DLD1 (cell line): ENCODE data around the gene KIF5B.
"Not testable (repeated sequence)": the region's sequence is repeated elsewhere in the genome, so short reads cannot be mapped to it uniquely, and the experiment has no call there.

Experiments used
- in situ Hi-C: cut with HindIII; loops from 2 replicates; pipeline ENCODE4 v1.10.0; 2017; ENCODE audit warnings: low sequenced_read_pairs

Gene KIF5B

DNA sequence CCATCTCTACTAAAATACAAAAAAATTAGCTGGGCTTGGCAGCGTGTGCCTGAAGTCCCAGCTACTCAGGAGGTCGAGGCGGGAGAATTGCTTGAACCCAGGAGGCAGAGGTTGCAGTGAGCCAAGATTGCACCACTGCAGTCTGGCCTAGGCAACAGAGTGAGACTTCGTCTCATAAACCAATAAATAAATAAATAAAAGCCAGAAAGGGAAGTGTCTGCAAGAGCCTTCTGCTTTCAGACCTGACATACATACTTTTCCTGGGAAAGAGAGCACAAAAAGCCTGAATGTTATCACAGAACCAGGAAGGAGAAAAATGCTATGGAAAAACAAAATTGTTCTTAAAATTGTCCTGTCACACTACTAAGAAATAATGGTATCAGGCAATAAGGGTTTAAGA, 4.1 kb upstream of the KIF5B start:
- in situ Hi-C loops = no loop called here

GRCh38 chr10:32059472-32059871, 3.2 kb upstream of the KIF5B start:
- in situ Hi-C loops = no loop called here

- in situ Hi-C loops = no loop called here
Observed at GRCh38 chr10:32057036-32057372, 779 bp upstream of the KIF5B start.

DNA sequence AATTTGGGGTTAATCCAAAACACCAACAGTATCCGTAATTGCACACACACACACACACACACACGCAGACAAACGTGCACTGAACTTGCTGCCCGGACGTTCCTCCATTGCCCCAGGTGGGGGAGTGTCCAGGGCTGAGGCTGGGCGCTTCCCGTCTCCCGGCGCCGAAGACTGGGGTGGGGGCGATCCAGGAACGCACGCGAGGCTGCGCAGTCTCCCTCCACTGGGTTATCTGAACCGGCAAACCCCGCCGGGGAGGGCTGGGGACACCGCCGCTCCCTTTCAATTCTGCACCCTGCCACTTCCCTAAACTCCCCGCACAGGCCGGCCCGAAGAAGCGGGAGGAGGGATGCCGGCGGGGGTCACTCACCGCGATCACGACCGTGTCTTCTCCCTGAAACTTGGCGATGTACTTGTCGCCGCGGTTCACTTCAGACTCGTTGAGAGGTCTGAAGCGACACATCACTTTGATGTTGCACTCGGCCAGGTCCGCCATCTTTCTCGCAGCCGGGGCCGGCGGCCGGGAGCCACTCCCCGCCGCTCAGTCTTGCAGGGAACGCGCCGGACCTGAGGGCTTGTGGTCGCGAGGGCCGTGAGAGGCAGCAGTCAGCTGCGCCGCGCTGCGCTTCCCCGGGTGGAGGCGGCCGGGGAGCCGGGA, 618 bp downstream of the KIF5B start:
- in situ Hi-C loops = no loop called here

DNA sequence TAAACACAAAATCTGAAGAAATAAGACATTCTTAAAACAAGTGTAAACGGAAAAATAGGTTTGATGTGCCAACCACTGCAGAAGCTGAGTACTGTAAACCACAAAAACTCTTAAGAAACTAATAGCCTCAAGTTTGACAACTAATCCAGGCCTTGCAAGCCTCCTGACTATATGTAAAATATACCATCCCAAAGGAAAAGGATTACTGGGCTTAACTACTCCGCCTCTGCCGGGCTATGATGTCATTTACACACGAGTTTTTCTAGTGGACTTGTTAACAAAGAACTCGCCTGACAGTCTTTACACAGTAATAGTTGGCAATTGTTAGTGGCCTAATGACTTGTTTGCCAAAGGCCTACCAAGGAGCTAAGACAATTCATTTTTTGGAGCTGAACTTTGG, 2.1 kb downstream of the KIF5B start:
- in situ Hi-C loops = no loop called here

GRCh38 chr10:32053392-32053791, 2.8 kb downstream of the KIF5B start:
- in situ Hi-C loops = not testable (repeated sequence)

DNA sequence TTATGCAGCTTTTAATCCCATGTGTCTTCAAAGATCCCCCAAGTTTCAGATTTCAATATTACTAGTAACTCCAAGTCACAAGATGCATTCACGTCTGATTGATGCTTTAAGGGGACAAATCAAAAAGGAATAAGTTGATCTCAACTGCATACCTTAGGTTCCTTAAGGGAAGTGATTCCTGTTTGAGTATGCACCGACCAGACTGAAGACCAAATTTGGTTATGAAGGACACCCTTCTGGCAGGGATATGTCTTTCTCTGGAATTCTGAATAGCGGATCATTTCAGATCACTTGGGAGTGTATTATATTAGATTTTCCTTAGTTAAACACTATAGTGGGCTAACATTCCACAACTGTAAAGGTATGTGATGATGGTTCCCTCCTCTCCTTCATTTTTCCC, 4.3 kb downstream of the KIF5B start:
- in situ Hi-C loops = no loop called here

GRCh38 chr10:32050177-32050576, 6.0 kb downstream of the KIF5B start:
- in situ Hi-C loops = no loop called here

DNA sequence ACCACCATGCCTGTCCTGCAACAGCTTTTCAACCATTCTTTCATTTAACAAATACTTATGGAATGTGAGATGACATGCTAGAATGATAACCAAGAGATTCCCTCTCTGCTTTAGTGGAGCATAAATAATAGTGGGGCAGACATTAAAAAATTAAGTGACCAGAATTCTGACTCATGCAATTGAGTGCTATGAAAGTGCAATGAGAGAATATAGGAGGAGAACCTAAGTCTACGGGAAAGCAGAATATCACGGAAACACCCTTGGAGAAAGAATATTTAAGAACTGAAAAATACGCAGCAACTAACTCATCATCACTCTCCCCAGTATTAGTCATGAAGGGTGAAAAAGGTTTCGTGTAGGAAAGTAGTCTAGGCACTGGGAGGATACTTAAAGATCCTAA, 7.1 kb downstream of the KIF5B start:
- in situ Hi-C loops = no loop called here

GRCh38 chr10:32048282-32048681, 7.9 kb downstream of the KIF5B start:
- in situ Hi-C loops = no loop called here

- in situ Hi-C loops = no loop called here
Observed at GRCh38 chr10:32047881-32048280, 8.3 kb downstream of the KIF5B start.

GRCh38 chr10:32046151-32046550, 10.1 kb downstream of the KIF5B start:
- in situ Hi-C loops = no loop called here

GRCh38 chr10:32042730-32043129, 13.5 kb downstream of the KIF5B start:
- in situ Hi-C loops = not testable (repeated sequence)

DNA sequence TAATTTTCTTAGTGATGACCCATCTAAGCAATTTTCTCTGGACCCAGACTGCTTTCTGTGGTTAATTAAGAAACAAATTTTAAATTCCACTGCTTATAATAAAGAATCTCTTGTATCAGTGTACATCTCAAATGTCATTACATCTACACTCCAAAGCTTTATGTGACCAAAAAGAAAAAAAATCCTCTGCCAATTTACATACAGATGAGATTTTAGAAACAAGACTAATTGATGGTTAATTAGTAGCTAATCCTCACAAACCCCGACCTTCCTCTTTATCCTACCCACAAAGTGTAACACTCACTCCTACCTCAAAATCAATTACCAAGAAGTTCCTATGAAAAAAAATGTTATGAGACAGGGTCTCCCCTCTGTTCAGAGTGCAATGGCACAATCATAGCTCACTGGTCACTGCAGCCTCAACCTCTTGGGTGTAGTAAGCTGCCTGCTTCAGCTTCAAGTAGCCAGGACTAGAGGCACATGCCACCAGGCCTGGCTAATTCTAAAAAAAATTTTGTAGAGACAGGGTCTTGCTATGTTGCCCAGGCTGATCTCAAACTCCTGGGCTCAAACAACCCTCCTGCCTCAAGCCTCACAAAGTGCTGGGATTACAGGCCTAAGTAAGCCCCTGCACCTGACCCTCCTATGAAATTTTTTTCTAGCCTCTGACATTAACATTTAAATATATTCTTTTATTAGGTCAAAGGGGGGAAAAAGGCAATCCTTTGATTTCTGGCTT, 14.8 kb downstream of the KIF5B start:
- in situ Hi-C loops = no loop called here

GRCh38 chr10:32039734-32040133, 16.5 kb downstream of the KIF5B start:
- in situ Hi-C loops = loop anchor here (10.0 kb wide), 1 partner anchor 85 kb away; no protein-coding TSS in a partner anchor

GRCh38 chr10:32038777-32039176, 17.4 kb downstream of the KIF5B start:
- in situ Hi-C loops = loop anchor here (10.0 kb wide), 1 partner anchor 84 kb away; no protein-coding TSS in a partner anchor

GRCh38 chr10:32036922-32037321, 19.3 kb downstream of the KIF5B start:
- in situ Hi-C loops = loop anchor here (10.0 kb wide), 1 partner anchor 82 kb away; no protein-coding TSS in a partner anchor

DNA sequence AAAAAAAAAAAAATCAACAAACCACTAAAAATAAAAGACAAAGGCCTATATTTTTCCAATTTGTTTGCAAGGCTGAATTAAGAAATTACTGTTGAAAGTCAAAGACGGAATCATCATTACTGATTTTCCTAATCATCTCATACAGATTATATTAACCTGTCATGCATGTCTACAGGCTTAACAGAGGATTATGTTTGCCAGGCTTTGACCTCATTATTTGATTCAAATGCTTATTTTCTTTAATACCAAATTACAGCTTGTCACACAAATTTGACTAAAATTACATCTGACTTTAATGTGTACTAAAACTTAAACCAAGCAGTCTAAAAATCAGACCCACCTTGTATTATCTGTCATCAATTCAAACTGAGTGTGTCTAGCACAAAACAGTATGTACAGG, 21.2 kb downstream of the KIF5B start:
- in situ Hi-C loops = loop anchor here (10.0 kb wide), 1 partner anchor 80 kb away; no protein-coding TSS in a partner anchor

DNA sequence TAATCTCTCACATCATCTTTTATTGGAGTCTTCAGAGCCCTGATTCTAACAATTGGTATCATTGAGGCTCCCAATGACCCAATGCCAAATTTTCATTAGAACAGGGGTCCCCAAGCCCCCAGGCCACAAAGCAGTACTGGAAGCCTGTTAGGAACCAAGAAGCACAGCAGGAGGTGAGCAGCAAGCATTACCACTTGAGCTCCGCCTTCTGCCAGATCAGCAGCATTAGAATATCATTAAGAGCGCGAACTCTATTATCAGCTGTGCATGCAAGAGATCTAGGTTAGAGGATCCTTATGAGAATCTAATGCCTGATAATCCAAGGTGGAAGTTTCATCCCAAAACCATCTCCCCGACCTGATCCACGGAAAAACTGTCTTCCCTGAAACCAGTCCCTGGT, 23.1 kb downstream of the KIF5B start:
- in situ Hi-C loops = loop anchor here (10.0 kb wide), 1 partner anchor 78 kb away; no protein-coding TSS in a partner anchor

- in situ Hi-C loops = loop anchor here (10.0 kb wide), 1 partner anchor 77 kb away; no protein-coding TSS in a partner anchor
Observed at GRCh38 chr10:32031920-32032319, 24.3 kb downstream of the KIF5B start.

- in situ Hi-C loops = loop anchor here (10.0 kb wide), 1 partner anchor 77 kb away; no protein-coding TSS in a partner anchor
Observed at GRCh38 chr10:32031424-32031823, 24.8 kb downstream of the KIF5B start.

GRCh38 chr10:32028710-32029109, 27.5 kb downstream of the KIF5B start:
- in situ Hi-C loops = no loop called here
